ENCODE results near the gene CTDSP1.

- TF ChIP-seq CTCF (IDR thresholded peaks at IDR 0.05; ENCODE audit: insufficient read depth, low read depth, low read length) = no peak
- no peak for TF ChIP-seq EZH2 (IDR thresholded peaks at IDR 0.05; ENCODE audit: insufficient read depth, low read length)
These were observed 15.7 kb upstream of the CTDSP1 start for GRCh38 chr2:218383892-218384519.

Measured in astrocyte (in vitro differentiated cells and primary cell).